Keratinocyte (primary cell): Measurements from ENCODE around the gene FOXL3.

Experiments
- CTCF ChIP-seq, 3 experiments: IDR thresholded peaks in 1 of 3; conservative IDR thresholded peaks in 1 of 3; optimal IDR thresholded peaks in 1 of 3; 2 replicates in 2 of 3; 3 replicates in 1 of 3; pipeline versions ENCODE3 to v1.5.1; 2011; ENCODE audit warnings: low read length in 3 of 3, mild to moderate bottlenecking in 3 of 3, moderate library complexity in 2 of 3, control low read depth in 1 of 3, inconsistent platforms in 1 of 3; ENCODE audit not compliant: insufficient read depth in 2 of 3; ENCODE audit errors: extremely low read depth in 1 of 3
- EZH2 ChIP-seq: IDR thresholded peaks from one replicate; pipeline ENCODE4 v1.6.1; 2012; ENCODE audit warnings: inconsistent platforms, mild to moderate bottlenecking, low read length, moderate library complexity

- TF ChIP-seq CTCF (optimal IDR thresholded peaks at IDR 0.05 in 1 of 3, IDR thresholded peaks at IDR 0.05 in 1 of 3, conservative IDR thresholded peaks at IDR 0.05 in 1 of 3; ENCODE audit: extremely low read depth in 1 of 3, insufficient read depth in 2 of 3, low read length in 3 of 3): no peak
- no peak for TF ChIP-seq EZH2
Observed at GRCh38 chr7:257647-257992, 32.4 kb upstream of the FOXL3 start.
